ENCODE measurements around the gene SIM1.

The SIM1 gene

DNA sequence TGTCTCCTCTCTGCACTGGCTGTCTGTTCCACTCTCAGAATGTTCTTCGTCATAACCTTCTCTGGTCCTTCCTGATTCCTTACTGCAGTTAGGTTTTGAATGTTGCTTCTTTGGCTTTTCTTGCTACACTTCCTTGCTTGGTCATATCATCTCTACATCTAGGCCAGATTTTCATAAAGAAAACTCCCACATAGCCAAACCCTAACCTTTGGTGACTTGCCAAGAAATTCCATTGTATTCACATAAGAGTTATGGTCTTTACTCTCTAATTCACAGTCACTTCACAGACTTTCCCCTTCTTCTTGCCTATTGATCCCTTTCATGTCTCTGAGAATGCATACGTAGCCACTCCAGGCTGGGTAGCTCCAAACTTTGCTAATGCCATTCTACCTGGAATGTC is 41.9 kb upstream of the SIM1 start:
- H3K27me3 ChIP-seq (ENCODE audit: insufficient read depth, low read length), result no peaks in the 10 kb centered on the region
- H3K9me3 ChIP-seq (ENCODE audit: low read length), result no peaks in the 10 kb centered on the region
- H3K27ac ChIP-seq (ENCODE audit: low read depth, low read length, poor library complexity, severe bottlenecking), result no peak overlapping the region
- H4K20me1 ChIP-seq (ENCODE audit: insufficient read depth, low read length), result no peaks in the 10 kb centered on the region
- no peak overlapping the region for H3K4me3 ChIP-seq (ENCODE audit: low read depth, low read length, poor library complexity, severe bottlenecking)
- no peaks in the 10 kb centered on the region for H3F3A ChIP-seq (ENCODE audit: insufficient read depth, low read length)
- H3K9ac ChIP-seq (ENCODE audit: low read length), result no peak overlapping the region
- H3K4me2 ChIP-seq (ENCODE audit: low read length), result no peak overlapping the region
- TF ChIP-seq, protein P1, sequence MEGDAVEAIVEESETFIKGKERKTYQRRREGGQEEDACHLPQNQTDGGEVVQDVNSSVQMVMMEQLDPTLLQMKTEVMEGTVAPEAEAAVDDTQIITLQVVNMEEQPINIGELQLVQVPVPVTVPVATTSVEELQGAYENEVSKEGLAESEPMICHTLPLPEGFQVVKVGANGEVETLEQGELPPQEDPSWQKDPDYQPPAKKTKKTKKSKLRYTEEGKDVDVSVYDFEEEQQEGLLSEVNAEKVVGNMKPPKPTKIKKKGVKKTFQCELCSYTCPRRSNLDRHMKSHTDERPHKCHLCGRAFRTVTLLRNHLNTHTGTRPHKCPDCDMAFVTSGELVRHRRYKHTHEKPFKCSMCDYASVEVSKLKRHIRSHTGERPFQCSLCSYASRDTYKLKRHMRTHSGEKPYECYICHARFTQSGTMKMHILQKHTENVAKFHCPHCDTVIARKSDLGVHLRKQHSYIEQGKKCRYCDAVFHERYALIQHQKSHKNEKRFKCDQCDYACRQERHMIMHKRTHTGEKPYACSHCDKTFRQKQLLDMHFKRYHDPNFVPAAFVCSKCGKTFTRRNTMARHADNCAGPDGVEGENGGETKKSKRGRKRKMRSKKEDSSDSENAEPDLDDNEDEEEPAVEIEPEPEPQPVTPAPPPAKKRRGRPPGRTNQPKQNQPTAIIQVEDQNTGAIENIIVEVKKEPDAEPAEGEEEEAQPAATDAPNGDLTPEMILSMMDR (IDR thresholded peaks at IDR 0.05; ENCODE audit: low read length), result no peak
- TF ChIP-seq EZH2 (IDR thresholded peaks at IDR 0.05; ENCODE audit: borderline replicate concordance, low read length), result no peak
- H3K4me1 ChIP-seq (ENCODE audit: insufficient read depth, low read length, severe bottlenecking), result no peaks in the 10 kb centered on the region
- peaks cover 23% of the 10 kb centered on the region for H3K36me3 ChIP-seq (ENCODE audit: insufficient read depth, low read length)
- no peak overlapping the region for H2AFZ ChIP-seq (ENCODE audit: low read length)
- no peaks in the 10 kb centered on the region for H3K9me2 ChIP-seq (ENCODE audit: low read depth, low read length)
- no peaks in the 10 kb centered on the region for H3K79me2 ChIP-seq (ENCODE audit: insufficient read depth, low read length)

DNA sequence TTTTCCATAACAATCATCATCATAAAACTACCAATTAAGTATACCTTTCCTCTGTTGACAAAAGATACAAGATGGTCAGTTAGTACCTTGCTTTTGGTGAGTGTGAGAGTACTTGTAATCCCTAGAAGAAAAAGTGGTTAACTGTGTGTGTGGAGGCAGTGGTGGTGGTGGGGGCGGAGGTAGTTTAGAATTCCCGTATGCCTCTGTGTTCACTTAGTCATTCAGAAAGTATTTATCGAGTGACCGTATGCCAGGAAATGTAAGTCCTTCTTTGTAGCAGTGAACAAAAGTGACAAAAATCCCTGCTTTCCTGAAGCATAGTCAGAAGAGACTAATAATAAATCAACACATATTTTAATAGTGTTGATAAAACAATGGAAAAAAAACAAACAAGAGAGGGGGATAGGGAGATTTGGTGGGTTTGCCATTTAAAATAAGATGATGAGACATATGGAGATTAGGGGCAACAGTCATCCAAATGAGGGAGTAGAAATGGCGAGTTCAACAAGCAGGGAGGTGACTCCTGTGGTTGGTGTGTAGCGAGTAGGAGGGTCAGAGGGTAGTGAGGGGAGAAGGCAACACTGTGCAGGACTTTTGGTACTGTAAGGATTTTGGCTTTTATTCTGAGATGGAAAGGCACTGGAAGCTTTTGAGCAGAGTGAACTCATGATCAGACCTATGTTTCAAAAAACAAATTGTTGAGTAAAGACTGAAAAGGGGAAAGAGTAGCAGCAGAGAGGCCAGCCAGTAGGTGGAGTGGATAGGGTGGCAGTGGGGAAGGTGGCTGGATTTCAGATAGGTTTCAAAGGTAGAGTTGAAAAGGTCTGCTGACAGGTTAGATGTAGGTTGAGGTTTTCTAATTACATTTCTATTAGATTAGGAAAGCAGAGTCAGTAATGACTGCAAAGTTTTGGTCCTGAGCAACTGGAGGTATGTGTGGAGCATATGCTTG is 40.3 kb upstream of the SIM1 start:
- no peaks in the 10 kb centered on the region for H3K9me3 ChIP-seq (ENCODE audit: low read length)
- H2AFZ ChIP-seq (ENCODE audit: low read length), result no peak overlapping the region
- no peaks in the 10 kb centered on the region for H3K9me2 ChIP-seq (ENCODE audit: low read depth, low read length)
- peaks cover 11% of the 10 kb centered on the region for H3K36me3 ChIP-seq (ENCODE audit: insufficient read depth, low read length)
- H3K27me3 ChIP-seq (ENCODE audit: insufficient read depth, low read length), result no peaks in the 10 kb centered on the region
- no peaks in the 10 kb centered on the region for H4K20me1 ChIP-seq (ENCODE audit: insufficient read depth, low read length)
- no peak for TF ChIP-seq EZH2 (IDR thresholded peaks at IDR 0.05; ENCODE audit: borderline replicate concordance, low read length)
- TF ChIP-seq, protein P1 (IDR thresholded peaks at IDR 0.05; ENCODE audit: low read length), result no peak
- no peak overlapping the region for H3K9ac ChIP-seq (ENCODE audit: low read length)
- no peaks in the 10 kb centered on the region for H3K4me1 ChIP-seq (ENCODE audit: insufficient read depth, low read length, severe bottlenecking)
- H3F3A ChIP-seq (ENCODE audit: insufficient read depth, low read length), result no peaks in the 10 kb centered on the region
- H3K79me2 ChIP-seq (ENCODE audit: insufficient read depth, low read length), result no peaks in the 10 kb centered on the region
- H3K4me3 ChIP-seq (ENCODE audit: low read depth, low read length, poor library complexity, severe bottlenecking), result no peak overlapping the region
- no peak overlapping the region for H3K27ac ChIP-seq (ENCODE audit: low read depth, low read length, poor library complexity, severe bottlenecking)
- no peak overlapping the region for H3K4me2 ChIP-seq (ENCODE audit: low read length)

DNA sequence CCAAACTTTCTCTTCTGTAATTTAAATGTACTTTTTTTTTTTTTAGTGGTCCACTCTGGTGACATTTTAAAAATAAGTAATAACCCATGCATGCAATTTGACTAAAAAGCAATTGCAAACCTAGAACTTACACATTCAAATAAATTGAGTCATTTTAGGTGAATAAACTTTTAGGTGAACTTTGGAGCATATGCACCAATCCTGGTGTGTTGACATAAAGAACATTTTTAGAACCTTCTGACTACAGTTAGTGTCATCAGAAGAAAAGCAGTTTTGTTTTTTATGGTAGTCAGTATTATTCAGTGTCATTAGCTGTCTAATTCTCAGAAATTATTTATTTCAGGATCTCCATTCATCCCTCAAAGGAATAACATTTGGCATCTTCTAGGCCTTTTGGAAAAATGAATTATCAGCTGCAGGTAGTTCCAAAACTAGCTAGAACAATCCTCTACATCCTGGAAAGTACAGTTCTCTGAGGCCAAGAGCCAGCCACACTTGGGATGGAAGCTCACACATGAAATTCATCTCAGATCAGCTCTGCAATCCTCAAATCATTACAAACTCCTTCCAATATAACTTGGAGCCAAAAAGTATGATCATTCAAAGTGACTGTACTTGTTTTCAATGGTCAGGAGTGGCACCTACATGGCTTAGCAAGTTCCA is 38.5 kb upstream of the SIM1 start:
- Histone ChIP-seq H3K9ac (ENCODE audit: low read length) (no peak overlapping the region), H3K4me2 (ENCODE audit: low read length) (no peak overlapping the region), H3K79me2 (ENCODE audit: insufficient read depth, low read length) (no peaks in the 10 kb centered on the region), H3K9me3 (ENCODE audit: low read length) (no peaks in the 10 kb centered on the region; the same call in 1 of the 2 replicates), H3K4me1 (ENCODE audit: insufficient read depth, low read length, severe bottlenecking) (no peaks in the 10 kb centered on the region), H3K36me3 (ENCODE audit: insufficient read depth, low read length) (no peaks in the 10 kb centered on the region), H2AFZ (ENCODE audit: low read length) (no peak overlapping the region), H3F3A (ENCODE audit: insufficient read depth, low read length) (no peaks in the 10 kb centered on the region), H3K27ac (ENCODE audit: low read depth, low read length, poor library complexity, severe bottlenecking) (no peak overlapping the region), H3K27me3 (ENCODE audit: insufficient read depth, low read length) (no peaks in the 10 kb centered on the region), H3K9me2 (ENCODE audit: low read depth, low read length) (no peaks in the 10 kb centered on the region), H4K20me1 (ENCODE audit: insufficient read depth, low read length) (no peaks in the 10 kb centered on the region), H3K4me3 (ENCODE audit: low read depth, low read length, poor library complexity, severe bottlenecking) (no peak overlapping the region)
- TF ChIP-seq, protein P1 (IDR thresholded peaks at IDR 0.05; ENCODE audit: low read length), result no peak
- no peak for TF ChIP-seq EZH2 (IDR thresholded peaks at IDR 0.05; ENCODE audit: borderline replicate concordance, low read length)

Data from OCI-LY1 (cell line).